SK-N-MC (cell line): Measurements from ENCODE around the gene PLSCR1.

Experiments used
- EZH2 ChIP-seq: fragments of 200-600 bp; sonication (generic); IDR thresholded peaks from one replicate; pipeline ENCODE4 v1.6.1; 2017; ENCODE audit warnings: antibody characterized with exemption
- FOXP2 ChIP-seq: optimal IDR thresholded peaks from 2 replicates; pipeline ENCODE3; 2011; ENCODE audit warnings: mild to moderate bottlenecking, moderate library complexity; ENCODE audit not compliant: insufficient read depth; ENCODE audit errors: extremely low read length, control extremely low read depth
- POLR2AphosphoS5 ChIP-seq: IDR thresholded peaks from 2 replicates; pipeline ENCODE4 v1.6.1; 2012; ENCODE audit warnings: mild to moderate bottlenecking, low read depth, low read length, borderline replicate concordance

GRCh38 chr3:146558781-146559180 is 14.4 kb upstream of the PLSCR1 start:
- TF ChIP-seq POLR2AphosphoS5 = no peak
- TF ChIP-seq EZH2 = no peak
- TF ChIP-seq FOXP2 = no peak
